MM.1S (cell line): Measurements from ENCODE around the gene LMX1B.

Experiments used
- DNase-seq: peaks from one replicate; pipeline ENCODE4 v3.0.0-alpha.2; 2015
- H2AFZ ChIP-seq: fragments of 300-600 bp; sonication (generic); 2 replicates; pipeline ENCODE4 v1.6.0; 2016; ENCODE audit warnings: antibody characterized with exemption, low read length
- H3F3A ChIP-seq: fragments of 300-600 bp; sonication (generic); 2 replicates; pipeline ENCODE4 v1.6.1; 2016; ENCODE audit warnings: mild to moderate bottlenecking, antibody characterized with exemption, low read length, moderate library complexity, mixed read lengths; ENCODE audit not compliant: insufficient read depth
- H3K27ac ChIP-seq: fragments of 300-600 bp; sonication (generic); 2 replicates; pipeline ENCODE4 v1.5.1; 2016; ENCODE audit warnings: mild to moderate bottlenecking, low read length
- H3K27me3 ChIP-seq: fragments of 300-600 bp; sonication (generic); replicated peaks from 2 replicates; pipeline ENCODE4 v1.6.0; 2016; ENCODE audit warnings: low read length; ENCODE audit not compliant: insufficient read depth
- H3K36me3 ChIP-seq: fragments of 300-600 bp; sonication (generic); replicated peaks from 2 replicates; pipeline ENCODE4 v1.6.1; 2016; ENCODE audit warnings: mild to moderate bottlenecking, low read length, mixed read lengths; ENCODE audit not compliant: insufficient read depth
- H3K4me1 ChIP-seq: fragments of 300-600 bp; sonication (generic); 2 replicates; pipeline ENCODE4 v1.6.1; 2016; ENCODE audit warnings: low read length, mixed read lengths
- H3K4me2 ChIP-seq: fragments of 300-600 bp; sonication (generic); 2 replicates; pipeline ENCODE4 v1.6.0; 2016; ENCODE audit warnings: low read depth, low read length
- H3K4me3 ChIP-seq: fragments of 300-600 bp; sonication (generic); 2 replicates; pipeline ENCODE4 v1.5.1; 2016; ENCODE audit warnings: low read length, mixed read lengths
- H3K79me2 ChIP-seq: fragments of 300-600 bp; sonication (generic); 2 replicates; pipeline ENCODE4 v1.6.1; 2016; ENCODE audit warnings: mixed run types, low read length, mixed read lengths
- H3K9ac ChIP-seq: fragments of 300-600 bp; sonication (generic); 2 replicates; pipeline ENCODE4 v1.6.1; 2016; ENCODE audit warnings: low read length, mixed read lengths
- H3K9me2 ChIP-seq: fragments of 300-600 bp; sonication (generic); replicated peaks from 2 replicates; pipeline ENCODE4 v1.6.1; 2016; ENCODE audit warnings: mild to moderate bottlenecking, low read length, mixed read lengths; ENCODE audit not compliant: insufficient read depth
- H3K9me3 ChIP-seq: fragments of 300-600 bp; sonication (generic); replicated peaks from 2 replicates; pipeline ENCODE4 v1.6.1; 2016; ENCODE audit warnings: mild to moderate bottlenecking, low read length, mixed read lengths; ENCODE audit not compliant: insufficient read depth
- H4K20me1 ChIP-seq: fragments of 300-600 bp; sonication (generic); 2 replicates; pipeline ENCODE4 v1.6.1; 2016; ENCODE audit warnings: mild to moderate bottlenecking, low read length, moderate library complexity, mixed read lengths; ENCODE audit not compliant: insufficient read depth
- EZH2 ChIP-seq: fragments of 300-600 bp; sonication (generic); optimal IDR thresholded peaks from 2 replicates; pipeline ENCODE3; 2017; ENCODE audit warnings: low read depth, mild to moderate bottlenecking, antibody characterized with exemption, low read length, mixed read lengths
- EZH2phosphoT487 ChIP-seq: fragments of 300-600 bp; sonication (generic); IDR thresholded peaks from 2 replicates; pipeline ENCODE4 v1.6.1; 2018; ENCODE audit warnings: antibody characterized with exemption, low read length
- TF ChIP-seq, protein P1 (sequence below): fragments of 300-600 bp; sonication (generic); IDR thresholded peaks from 2 replicates; pipeline ENCODE4 v1.5.1; 2016; ENCODE audit warnings: antibody characterized with exemption, low read length, mixed read lengths

LMX1B gene

DNA sequence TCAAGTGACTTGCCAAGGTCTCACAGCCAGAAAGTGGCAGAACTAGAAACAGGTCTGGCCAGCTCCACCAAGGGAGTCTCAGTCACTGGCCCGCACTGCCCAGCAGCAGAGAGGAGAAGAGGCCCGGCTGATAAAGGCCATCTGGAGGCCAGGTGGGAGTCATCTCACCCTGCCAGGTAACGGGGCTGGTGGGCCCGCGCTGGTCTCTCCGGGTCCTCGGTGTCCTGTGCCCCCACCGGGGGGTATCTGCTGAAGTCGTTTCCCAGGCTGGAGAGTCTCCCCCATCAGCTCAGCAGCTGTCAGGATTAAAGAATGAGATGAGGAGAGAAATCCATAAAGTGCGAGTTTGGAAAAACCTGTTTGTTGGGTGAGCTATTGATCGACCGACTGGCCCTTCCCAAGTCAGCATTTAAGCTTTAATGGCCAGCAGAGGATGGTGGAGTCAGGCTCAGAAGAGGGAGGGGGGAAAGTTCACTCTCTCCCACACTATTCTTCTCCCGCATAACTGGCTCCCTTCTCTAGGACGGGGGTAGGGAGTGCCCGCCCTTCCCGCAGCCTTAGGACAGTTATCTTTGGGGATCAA is 30.3 kb downstream of the LMX1B start:
- TF ChIP-seq EZH2phosphoT487 (no peak), EZH2 (no peak)
- TF ChIP-seq, protein P1, sequence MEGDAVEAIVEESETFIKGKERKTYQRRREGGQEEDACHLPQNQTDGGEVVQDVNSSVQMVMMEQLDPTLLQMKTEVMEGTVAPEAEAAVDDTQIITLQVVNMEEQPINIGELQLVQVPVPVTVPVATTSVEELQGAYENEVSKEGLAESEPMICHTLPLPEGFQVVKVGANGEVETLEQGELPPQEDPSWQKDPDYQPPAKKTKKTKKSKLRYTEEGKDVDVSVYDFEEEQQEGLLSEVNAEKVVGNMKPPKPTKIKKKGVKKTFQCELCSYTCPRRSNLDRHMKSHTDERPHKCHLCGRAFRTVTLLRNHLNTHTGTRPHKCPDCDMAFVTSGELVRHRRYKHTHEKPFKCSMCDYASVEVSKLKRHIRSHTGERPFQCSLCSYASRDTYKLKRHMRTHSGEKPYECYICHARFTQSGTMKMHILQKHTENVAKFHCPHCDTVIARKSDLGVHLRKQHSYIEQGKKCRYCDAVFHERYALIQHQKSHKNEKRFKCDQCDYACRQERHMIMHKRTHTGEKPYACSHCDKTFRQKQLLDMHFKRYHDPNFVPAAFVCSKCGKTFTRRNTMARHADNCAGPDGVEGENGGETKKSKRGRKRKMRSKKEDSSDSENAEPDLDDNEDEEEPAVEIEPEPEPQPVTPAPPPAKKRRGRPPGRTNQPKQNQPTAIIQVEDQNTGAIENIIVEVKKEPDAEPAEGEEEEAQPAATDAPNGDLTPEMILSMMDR = no peak
- Histone ChIP-seq H3K9me3 (no peaks in the 10 kb centered on the region), H2AFZ (no peak overlapping the region), H3K4me1 (no peaks in the 10 kb centered on the region), H3K36me3 (no peaks in the 10 kb centered on the region), H3K9me2 (no peaks in the 10 kb centered on the region), H3F3A (no peaks in the 10 kb centered on the region), H3K4me3 (no peak overlapping the region), H4K20me1 (no peaks in the 10 kb centered on the region), H3K27ac (no peak overlapping the region), H3K4me2 (no peak overlapping the region), H3K9ac (no peak overlapping the region), H3K27me3 (peaks cover 100% of the 10 kb centered on the region), H3K79me2 (no peaks in the 10 kb centered on the region)
- DNase-seq = no peak

DNA sequence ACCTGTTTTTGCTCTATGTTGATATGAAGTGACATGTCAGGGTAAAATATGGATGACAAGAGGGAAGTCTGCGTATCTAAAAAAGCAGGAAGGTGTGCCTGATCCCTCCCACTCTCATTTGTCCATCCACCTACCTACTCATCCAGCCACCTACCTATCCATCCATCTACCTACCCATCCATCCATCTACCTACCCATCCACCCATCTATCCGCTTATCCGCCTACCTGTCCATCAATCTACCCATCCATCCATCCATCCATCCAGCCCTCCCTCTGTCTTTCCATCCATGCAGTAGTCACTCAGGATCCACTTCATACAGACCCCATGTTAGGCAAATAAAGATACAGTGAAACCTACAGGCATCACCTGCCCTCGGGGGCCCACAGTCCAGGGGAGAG is 32.4 kb downstream of the LMX1B start:
- H3K36me3 ChIP-seq = no peaks in the 10 kb centered on the region
- no peaks in the 10 kb centered on the region for H3F3A ChIP-seq
- H3K4me1 ChIP-seq = no peaks in the 10 kb centered on the region
- H3K27me3 ChIP-seq = peaks cover 100% of the 10 kb centered on the region
- H3K9me3 ChIP-seq = no peaks in the 10 kb centered on the region
- no peaks in the 10 kb centered on the region for H4K20me1 ChIP-seq
- TF ChIP-seq, protein P1 = no peak
- TF ChIP-seq EZH2phosphoT487 = no peak
- no peak for TF ChIP-seq EZH2
- H3K4me2 ChIP-seq = no peak overlapping the region
- no peaks in the 10 kb centered on the region for H3K79me2 ChIP-seq
- no peak overlapping the region for H2AFZ ChIP-seq
- no peak overlapping the region for H3K27ac ChIP-seq
- no peak overlapping the region for H3K4me3 ChIP-seq
- no peaks in the 10 kb centered on the region for H3K9me2 ChIP-seq
- no peak overlapping the region for H3K9ac ChIP-seq
- no peak for DNase-seq

DNA sequence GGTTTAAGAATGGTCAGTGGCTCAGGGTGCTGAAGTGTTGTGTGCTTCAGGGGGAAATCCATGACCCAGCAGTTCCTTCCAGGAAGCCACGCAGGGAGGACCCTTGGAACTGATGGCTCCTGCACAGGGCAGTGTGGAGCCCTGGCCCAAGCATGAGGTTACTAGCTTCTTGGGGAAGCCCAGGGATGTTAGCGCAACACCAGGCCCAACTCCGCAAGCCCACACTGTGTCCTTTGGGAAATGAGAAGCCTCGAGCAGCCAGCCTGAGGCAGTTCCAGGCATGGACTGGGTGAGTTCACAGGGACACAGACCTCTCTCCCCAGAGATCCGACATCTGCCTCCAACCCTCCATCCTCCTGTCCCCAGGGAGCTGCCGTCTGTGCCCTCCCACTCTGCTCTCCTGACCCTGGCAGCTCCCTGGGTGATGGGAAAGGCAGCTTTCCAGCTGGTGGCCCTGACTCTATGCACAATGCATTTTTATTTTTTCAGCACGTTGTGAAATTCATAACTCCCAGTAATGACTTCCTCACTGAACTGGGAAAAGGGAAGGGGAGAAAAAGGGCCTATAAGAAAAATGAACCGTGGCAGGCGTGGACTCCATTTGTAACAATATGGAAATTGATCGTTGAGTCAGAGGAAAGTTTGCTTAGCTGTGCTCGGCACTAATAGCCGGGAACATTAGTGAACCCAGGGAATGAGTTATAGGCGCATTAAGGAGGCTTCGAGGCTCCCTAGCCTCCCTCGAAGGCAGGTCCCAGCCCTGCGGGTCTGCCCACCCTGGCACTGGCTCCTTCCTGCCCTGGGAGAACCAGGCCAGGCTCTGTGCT is 34.1 kb downstream of the LMX1B start:
- Histone ChIP-seq H3F3A (no peaks in the 10 kb centered on the region), H2AFZ (no peak overlapping the region), H4K20me1 (no peaks in the 10 kb centered on the region), H3K9me2 (no peaks in the 10 kb centered on the region), H3K27me3 (peaks cover 100% of the 10 kb centered on the region), H3K79me2 (no peaks in the 10 kb centered on the region), H3K9ac (no peak overlapping the region), H3K4me2 (no peak overlapping the region), H3K4me1 (no peaks in the 10 kb centered on the region), H3K27ac (no peak overlapping the region), H3K9me3 (no peaks in the 10 kb centered on the region), H3K4me3 (no peak overlapping the region), H3K36me3 (no peaks in the 10 kb centered on the region)
- TF ChIP-seq, protein P1 = no peak
- TF ChIP-seq EZH2 = no peak
- no peak for TF ChIP-seq EZH2phosphoT487
- no peak for DNase-seq
